Measurements from ENCODE around the gene PHAF1.
A peak's percentile ranks its signal among the peaks of the same experiment; 100 is the strongest.

Gene PHAF1

DNA sequence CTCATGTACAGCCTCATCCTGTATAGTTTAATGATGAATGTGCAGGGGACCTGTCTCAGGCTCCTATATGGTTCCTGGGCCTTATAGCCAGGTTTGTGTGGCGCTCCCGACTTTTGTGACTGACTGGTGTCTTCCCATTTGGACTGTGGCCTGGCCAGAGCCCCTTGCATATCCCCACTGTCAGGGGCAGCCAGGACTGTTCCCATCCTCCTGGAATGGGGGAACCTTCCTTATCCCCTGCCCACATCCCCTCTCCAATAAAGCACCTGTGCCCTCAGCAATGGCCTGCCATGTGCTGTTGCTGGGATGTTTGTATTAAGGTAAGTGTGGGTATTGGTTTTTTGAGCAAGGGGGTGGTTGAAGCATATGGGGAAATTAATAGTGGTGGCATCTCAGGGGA is 38.5 kb downstream of the PHAF1 start:
- DNase-seq: no peak

DNA sequence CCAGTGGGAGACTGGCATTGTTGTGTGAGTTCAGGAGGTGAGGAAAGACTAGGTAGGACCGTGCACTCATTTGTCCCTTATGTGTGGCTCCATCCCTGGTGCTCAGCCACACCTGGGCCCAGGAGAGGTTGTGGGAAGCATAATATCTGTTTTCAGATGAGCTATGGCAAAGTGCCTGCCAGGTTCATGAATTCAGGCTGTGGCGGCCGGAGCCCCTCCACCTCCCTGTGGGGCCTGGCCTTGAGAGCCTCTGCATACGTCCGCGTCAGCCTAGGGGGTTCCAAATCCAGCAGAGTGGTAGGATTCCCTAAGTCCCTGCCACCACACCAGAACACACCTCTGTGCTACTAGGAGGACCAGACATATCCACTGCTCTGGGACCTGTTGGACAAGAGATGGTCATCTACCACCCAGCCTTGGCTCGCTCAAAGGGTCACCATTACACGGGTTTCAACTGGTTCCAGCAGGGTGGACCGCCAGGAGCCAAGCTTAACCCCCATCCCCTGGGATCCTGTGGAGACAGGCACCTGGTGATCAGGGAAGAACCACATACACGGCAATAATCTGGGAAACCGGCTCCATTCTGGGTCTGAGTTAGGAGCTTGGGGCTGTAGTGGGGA is 39.0 kb downstream of the PHAF1 start:
- DNase-seq: no peak

GRCh38 chr16:67149276-67150046 is 39.7 kb downstream of the PHAF1 start:
- no peak for DNase-seq

DNA sequence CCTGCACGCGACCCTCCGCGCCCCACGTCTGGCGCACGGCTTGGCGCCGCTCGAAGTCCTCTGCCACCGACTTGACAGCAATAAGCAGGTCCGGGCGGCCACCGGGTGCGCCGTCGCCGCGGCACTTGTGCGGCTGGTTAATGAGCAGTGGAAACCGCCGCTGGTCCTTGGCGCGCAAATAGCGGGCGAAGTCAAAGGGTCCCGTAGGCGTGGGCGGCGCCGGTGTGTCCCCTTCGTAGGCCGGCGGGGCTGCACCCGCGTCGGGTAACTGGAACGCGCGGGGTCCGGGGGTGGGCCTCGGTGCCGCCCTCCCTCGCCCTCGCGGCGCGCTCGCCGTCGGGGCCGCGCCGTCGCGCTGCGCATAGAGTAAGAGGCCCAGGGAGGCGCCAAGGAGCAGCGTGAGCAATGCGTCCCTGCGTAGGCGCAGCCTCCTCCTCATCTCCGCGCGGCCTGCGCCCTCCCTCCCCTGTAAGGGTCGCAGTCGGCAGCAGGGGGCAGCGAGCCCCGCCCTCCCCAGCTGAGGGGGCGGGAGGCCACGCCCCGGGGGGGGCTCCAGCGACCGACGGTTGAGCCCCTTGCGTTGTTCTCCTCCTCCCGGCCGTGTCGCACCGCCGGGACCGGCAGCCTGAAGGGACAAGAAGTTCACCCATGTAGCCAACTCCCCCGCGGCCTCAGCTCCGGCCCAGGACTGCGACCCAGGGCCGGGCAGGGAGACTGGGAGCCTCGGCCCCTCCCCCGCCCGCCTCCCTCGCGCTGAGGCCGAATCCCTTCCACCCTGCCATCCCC is 40.5 kb downstream of the PHAF1 start:
- no peak for DNase-seq

- no peak for DNase-seq
Observed at GRCh38 chr16:67150833-67151396, 41.2 kb downstream of the PHAF1 start, which contains the start of gene B3GNT9. Gene B3GNT9, minus strand, starts transcription at chr16:67150998. Its CDS starts 513 bp downstream, at chr16:67150485.

- DNase-seq: no peak
Observed at GRCh38 chr16:67151431-67152097, 41.8 kb downstream of the PHAF1 start.

DNA sequence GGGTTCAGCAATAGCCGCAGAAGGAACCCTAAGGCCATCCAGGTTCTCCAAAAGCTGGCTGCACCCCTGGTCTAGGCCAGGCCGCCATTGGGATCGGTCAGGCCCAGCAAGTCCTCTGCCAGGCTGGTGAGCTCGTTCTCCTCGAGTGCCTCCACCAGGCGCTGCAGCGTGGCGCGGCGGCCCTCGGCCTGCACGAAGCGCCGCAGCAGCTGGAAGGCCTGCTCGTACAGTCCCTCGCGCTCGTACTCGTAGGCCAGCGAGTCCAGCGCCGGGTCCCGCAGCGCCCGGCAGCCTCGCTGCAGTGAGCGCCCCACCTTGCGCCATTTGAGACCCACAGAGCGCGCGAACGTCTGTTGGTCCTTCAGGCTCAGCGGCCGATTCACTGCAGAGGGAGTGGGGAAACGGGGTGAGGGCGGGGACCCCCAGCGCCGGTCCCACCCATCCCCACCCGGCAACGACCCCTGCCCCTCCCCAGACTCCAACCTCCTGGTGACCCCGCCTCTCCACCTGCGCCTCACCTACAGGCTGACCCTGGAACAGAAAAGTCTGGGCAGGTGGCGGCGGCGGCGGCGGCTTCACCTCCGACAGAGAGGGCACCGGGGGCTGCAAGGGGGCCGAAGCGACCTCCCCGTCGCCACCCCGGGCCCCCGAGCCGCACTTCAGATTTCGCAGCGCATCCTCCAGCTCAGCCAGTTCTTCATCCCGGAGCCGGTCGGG is 45.0 kb downstream of the PHAF1 start:
- no peak for DNase-seq

- DNase-seq: peak; percentile 47
Observed at GRCh38 chr16:67155295-67156142, 45.8 kb downstream of the PHAF1 start.

GRCh38 chr16:67156143-67156844 is 46.6 kb downstream of the PHAF1 start:
- DNase-seq: no peak

DNA sequence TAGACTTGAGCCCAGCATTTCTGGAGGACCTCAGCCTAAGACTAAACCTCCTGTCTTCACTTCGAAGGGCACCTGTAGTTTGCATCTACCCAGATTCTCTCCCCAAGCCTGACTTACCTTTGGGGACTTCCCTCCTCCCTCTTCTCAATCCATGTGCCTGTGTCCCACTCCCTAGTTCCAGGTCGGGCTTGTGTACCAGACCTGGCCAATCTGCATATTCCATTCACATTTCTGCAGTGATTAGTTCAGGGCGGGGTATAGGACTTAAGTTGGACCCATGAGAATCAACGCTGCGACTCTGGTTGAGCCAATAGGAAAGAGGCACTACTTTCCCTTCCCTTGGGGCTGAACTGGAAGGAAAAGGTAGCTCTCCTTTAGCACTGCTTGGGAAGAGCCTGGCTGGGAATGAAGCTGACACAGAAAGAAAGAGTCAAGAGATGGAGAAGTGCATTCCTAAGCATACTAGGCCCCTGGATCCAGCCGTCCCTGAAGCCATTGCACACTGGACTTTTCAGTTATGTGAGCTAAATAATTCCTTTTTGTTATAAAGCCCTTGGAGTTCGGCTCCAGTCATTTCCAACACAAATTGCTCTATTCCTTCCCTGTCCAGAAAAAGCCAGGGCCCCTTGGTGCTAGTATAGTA is 47.5 kb downstream of the PHAF1 start:
- DNase-seq: no peak

DNA sequence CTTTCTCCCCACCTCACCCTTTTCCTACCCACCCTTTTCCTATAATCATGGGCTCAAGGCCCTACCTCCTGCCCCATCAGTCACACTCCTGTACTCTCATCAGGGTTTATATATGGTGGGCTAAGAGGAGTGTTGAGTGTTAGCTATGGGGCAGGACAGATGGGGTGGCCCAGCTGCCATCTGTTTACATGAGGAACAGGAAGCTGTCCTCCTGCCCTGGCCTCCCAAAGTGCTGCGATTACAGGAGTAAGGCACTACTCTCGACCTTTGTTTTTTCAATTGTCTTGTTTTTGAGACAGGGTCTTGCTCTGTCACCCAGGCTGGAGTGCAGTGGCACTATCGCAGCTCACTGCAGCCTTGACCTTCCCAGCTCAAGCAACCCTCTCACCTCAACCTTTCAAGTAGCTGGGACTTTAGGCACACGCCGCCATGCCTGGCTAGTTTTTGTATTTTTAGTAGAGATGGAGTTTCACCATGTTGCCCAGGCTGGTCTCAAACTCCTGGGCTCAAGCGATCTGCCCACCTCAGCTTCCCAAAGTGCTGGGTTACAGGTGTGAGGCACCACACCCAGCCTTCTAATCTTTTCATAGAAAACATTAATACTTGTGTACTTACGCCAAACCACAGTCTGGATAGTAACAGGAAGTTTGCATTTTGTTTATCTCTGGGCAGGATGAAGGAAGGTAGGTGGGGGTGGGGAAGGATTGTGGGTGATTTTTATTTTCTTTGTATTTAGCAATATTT is 48.3 kb downstream of the PHAF1 start:
- no peak for DNase-seq

GRCh38 chr16:67158637-67159600 is 49.2 kb downstream of the PHAF1 start:
- no peak for DNase-seq

DNA sequence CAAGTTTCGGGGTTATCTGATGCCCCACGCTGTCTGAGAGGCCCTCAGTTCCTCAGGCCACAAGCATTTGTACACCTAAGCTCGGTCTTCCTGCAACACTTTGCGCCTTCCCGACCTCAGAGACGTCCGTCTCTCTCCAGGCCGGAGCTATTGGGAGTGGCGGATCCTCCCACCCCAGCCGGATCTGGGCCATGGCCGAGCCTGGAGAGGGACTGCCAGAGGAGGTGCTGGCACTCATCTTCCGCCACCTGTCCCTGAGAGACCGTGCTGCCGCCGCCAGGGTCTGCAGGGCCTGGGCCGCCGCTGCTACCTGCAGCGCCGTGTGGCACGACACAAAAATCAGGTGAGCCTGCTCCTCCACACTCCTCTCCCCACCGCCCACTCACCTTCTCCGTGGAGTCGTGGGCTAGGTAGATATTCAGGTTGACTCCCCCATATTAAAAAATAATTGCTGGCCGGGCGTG is 51.9 kb downstream of the PHAF1 start:
- no peak for DNase-seq

GRCh38 chr16:67162506-67163163 is 52.9 kb downstream of the PHAF1 start:
- no peak for DNase-seq

- DNase-seq: no peak
Observed at GRCh38 chr16:67163164-67163998, 53.6 kb downstream of the PHAF1 start.

DNA sequence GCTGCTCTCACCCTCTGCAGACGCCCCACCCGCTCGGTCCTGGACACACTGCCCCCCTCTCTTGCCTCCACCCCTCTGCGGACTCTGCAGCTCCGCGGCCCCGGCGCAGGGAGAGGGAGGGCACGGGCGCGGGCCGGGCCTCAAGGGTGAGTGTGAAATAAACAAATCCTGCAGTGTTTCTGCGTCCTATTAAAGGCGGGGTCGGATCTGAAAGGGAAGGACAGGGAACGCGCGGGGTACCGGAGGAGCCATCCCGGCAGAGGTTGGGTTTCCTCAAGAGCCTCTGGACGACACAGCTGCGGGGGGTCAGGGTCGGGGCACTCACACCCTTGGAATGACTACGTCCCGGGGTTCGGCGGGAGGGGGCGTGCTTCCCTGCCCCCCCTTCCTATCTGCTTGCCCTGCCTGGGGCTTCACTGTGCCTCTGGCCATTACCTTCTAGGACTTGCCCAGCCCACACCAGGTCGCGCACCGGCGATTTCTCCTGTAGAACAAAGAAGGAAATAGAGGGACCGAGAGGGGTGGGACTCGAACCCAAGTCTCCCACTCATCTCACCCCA is 54.3 kb downstream of the PHAF1 start:
- DNase-seq: no peak
